Body of pancreas (tissue), 4 donors: Measurements from ENCODE around the gene DYNLT2. TPM values are rescaled to one million over a fixed set of nuclear protein-coding genes. Genes with fewer than 3 reads are reported as not detected.
"Not testable (repeated sequence)": the region's sequence is repeated elsewhere in the genome, so short reads cannot be mapped to it uniquely, and the experiment has no call there.

Experiments used
- ATAC-seq: fragments of 150-250 bp; one replicate; pipeline ENCODE4 v1.9.1; 2016
- DNase-seq, 4 donors: peaks; one replicate each; pipeline ENCODE4 v3.0.0-alpha.2; 2019
- H3K27ac ChIP-seq, 4 donors: fragments of 200-600 bp; sonication (generic); 1 replicate in 3 of 4; 2 replicates in 1 of 4; pipeline versions ENCODE4 v1.5.1 to v1.6.1; 2016 to 2019; ENCODE audit warnings: mild to moderate bottlenecking in 1 of 4, mixed read lengths in 1 of 4, moderate library complexity in 1 of 4
- H3K27me3 ChIP-seq, 2 donors: fragments of 200-600 bp; sonication (generic); one replicate each; pipeline ENCODE4 v1.6.0; 2016; ENCODE audit warnings: mild to moderate bottlenecking in 1 of 2
- H3K36me3 ChIP-seq, 2 donors: fragments of 200-600 bp; sonication (generic); replicated peaks in 1 of 2; 2 replicates each; pipeline ENCODE4 v1.5.1; 2016; ENCODE audit warnings: low read depth in 2 of 2; ENCODE audit not compliant: insufficient read depth in 1 of 2
- H3K4me1 ChIP-seq: fragments of 200-600 bp; sonication (generic); one replicate; pipeline ENCODE4 v1.6.0; 2016
- H3K4me3 ChIP-seq, 2 donors: fragments of 200-600 bp; sonication (generic); 1 replicate in 1 of 2; 2 replicates in 1 of 2; pipeline ENCODE4 v1.5.1; 2016 to 2019
- H3K9me3 ChIP-seq, 3 donors: fragments of 200-600 bp; sonication (generic); 1 replicate in 2 of 3; 2 replicates in 1 of 3; pipeline ENCODE4 v1.5.1; 2016
- CTCF ChIP-seq, 7 experiments: fragments of 450-650 bp in 4 of 7; fragments of 200-600 bp in 3 of 7; sonication (generic) in 3 of 7; IDR thresholded peaks; one replicate each; pipeline ENCODE4 v1.5.1; 2016 to 2019; ENCODE audit warnings: antibody characterized with exemption in 7 of 7
- POLR2A ChIP-seq, 3 donors: fragments of 450-650 bp; IDR thresholded peaks; one replicate each; pipeline ENCODE4 v1.6.1; 2016; ENCODE audit warnings: antibody characterized with exemption in 3 of 3, mild to moderate bottlenecking in 2 of 3
- WGBS, 2 donors: methylation state at CpG; one replicate each; pipeline ENCODE4 v1.1.5; 2017; 5-methylcytosine and 5-hydroxymethylcytosine counted together
- intact Hi-C: fragments of 100-400 bp; cut with DNase I; formaldehyde crosslinking; loops from one replicate; pipeline ENCODE4 v1.15.1; 2023
- total RNA-seq, 2 donors: library from RNA; depleted of rRNA; stranded (reverse); fragments of >200 nt; gene quantifications; one replicate each; pipeline ENCODE4 v1.1.0, GENCODE V29; 2016

The DYNLT2 gene
- total RNA-seq, 2 donors from 2014 or later, result 1.3 to 3.6 TPM

GRCh38 chr6:169701954-169702839 is 49.2 kb downstream of the DYNLT2 start, which contains the start of the genes C6orf120 and WDR27:
Gene C6orf120 (plus strand): TSS chr6:169702126. CDS start chr6:169702460, 334 bp downstream.
Gene WDR27 (minus strand): TSS chr6:169702029. CDS start chr6:169689005, 13,024 bp downstream.
- H3K27ac ChIP-seq, result peak within 1 kb of the TSS; percentile 83 to 97 (median 94)
- no peaks in the 10 kb centered on the region for H3K9me3 ChIP-seq
- DNase-seq, result peak; percentile 95 to 96 (median 96)
- H3K36me3 ChIP-seq, result no peaks in the 10 kb centered on the region
- TF ChIP-seq CTCF (IDR thresholded peaks at IDR 0.05) (peak in 3 of 7 experiments; percentile 5 to 24 (median 8)), POLR2A (IDR thresholded peaks at IDR 0.05) (peak; percentile 89 to 97 (median 95))
- intact Hi-C loops, result no loop called here
- no peaks in the 10 kb centered on the region for H3K27me3 ChIP-seq
- peak; percentile 96 for ATAC-seq
- H3K4me3 ChIP-seq, result peak within 1 kb of the TSS; percentile 72 to 79
- 0 to 3% methylated on average over 6 to 72 of the region's 92 CpGs for WGBS, 2 donors
- peaks cover 31% of the 10 kb centered on the region for H3K4me1 ChIP-seq

- no peaks in the 10 kb centered on the region for H3K9me3 ChIP-seq
- peak overlapping the region; percentile 72 to 79 for H3K4me3 ChIP-seq
- intact Hi-C loops, result no loop called here
- TF ChIP-seq POLR2A (IDR thresholded peaks at IDR 0.05), result no peak
- TF ChIP-seq CTCF (IDR thresholded peaks at IDR 0.05), result no peak
- no peak for ATAC-seq
- peaks cover 31% of the 10 kb centered on the region for H3K4me1 ChIP-seq
- no peaks in the 10 kb centered on the region for H3K36me3 ChIP-seq
- no peaks in the 10 kb centered on the region for H3K27me3 ChIP-seq
- WGBS, 2 donors, result 0% methylated on average over 11 to 54 of the region's 54 CpGs
- no peak for DNase-seq
- peak overlapping the region; percentile 83 to 97 (median 94) for H3K27ac ChIP-seq
Observed at GRCh38 chr6:169701311-169701953, 49.9 kb downstream of the DYNLT2 start.

- no peak overlapping the region for H3K27ac ChIP-seq
- intact Hi-C loops, result no loop called here
- H3K4me1 ChIP-seq, result peaks cover 31% of the 10 kb centered on the region
- 61 to 76% methylated on average over 5 of the region's 5 CpGs for WGBS, 2 donors
- no peaks in the 10 kb centered on the region for H3K27me3 ChIP-seq
- H3K9me3 ChIP-seq, result no peaks in the 10 kb centered on the region
- DNase-seq (no peak), ATAC-seq (no peak)
- H3K4me3 ChIP-seq, result no peak overlapping the region
- no peak for TF ChIP-seq CTCF (IDR thresholded peaks at IDR 0.05)
- TF ChIP-seq POLR2A (IDR thresholded peaks at IDR 0.05), result no peak
- H3K36me3 ChIP-seq, result no peaks in the 10 kb centered on the region
Observed at GRCh38 chr6:169700296-169700695, 51.1 kb downstream of the DYNLT2 start.

GRCh38 chr6:169697115-169697514 is 54.3 kb downstream of the DYNLT2 start:
- H3K4me3 ChIP-seq, ATAC-seq, intact Hi-C loops, H3K9me3 ChIP-seq, H3K27ac ChIP-seq, H3K36me3 ChIP-seq, H3K4me1 ChIP-seq, H3K27me3 ChIP-seq: not testable (repeated sequence)
- TF ChIP-seq CTCF (IDR thresholded peaks at IDR 0.05), result peak in 1 of 7 experiments; percentile 15
- WGBS, 2 donors, result 76 to 91% methylated on average over 10 of the region's 10 CpGs
- DNase-seq, result peak in 1 of 4 donors; percentile 19
